ENCODE data around the gene PBX2.
"Not testable (repeated sequence)": the region's sequence is repeated elsewhere in the genome, so short reads cannot be mapped to it uniquely, and the experiment has no call there.

Gene PBX2

DNA sequence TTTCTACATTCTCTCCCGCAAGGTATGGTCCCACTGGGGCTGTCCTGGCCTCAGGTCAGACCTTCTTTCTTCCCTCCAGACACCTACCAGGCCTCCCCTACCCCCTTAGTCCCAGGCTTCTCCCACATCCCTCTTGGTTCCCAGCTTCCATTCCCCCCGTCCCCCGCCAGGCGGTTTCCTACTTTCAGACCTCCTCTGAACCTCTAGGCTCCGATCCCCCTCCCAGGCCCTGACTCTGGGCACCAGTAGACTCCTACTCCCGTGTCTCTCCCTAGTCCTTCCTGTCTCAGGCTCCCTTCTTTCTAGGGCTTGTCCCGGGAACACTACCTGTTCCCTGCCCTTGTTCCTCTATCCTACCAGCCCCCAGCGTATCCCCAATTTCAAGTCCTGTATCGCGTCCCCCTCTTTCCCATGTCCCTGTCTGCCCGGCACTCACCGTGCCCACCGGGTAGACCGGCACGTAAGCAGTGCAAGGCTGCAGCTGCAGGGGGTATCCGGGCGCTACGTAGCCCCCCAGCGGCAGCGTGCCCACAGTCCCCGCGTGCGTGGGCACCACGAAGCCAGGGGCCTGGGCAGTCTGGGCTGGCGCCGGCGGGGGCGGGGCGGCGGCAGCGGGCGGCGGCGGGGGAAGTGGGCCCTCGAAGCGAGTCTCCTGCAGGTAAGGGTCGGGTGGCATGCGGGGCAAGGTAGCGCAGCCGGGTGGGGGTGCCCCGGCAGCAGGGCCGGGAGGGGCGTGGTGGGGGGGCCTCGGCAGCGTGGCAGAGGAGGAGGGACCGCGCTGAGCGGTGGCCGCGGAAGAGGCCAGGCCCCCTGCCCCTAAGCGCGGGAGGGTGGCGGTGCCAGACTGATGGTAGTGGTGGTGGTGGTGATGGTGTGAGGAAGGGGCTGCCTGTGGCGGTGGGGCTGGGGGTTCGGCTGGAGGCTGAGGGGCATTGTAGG, 39.8 kb downstream of the PBX2 start:
- no peak for DNase-seq (ENCODE audit: low spot score)

DNA sequence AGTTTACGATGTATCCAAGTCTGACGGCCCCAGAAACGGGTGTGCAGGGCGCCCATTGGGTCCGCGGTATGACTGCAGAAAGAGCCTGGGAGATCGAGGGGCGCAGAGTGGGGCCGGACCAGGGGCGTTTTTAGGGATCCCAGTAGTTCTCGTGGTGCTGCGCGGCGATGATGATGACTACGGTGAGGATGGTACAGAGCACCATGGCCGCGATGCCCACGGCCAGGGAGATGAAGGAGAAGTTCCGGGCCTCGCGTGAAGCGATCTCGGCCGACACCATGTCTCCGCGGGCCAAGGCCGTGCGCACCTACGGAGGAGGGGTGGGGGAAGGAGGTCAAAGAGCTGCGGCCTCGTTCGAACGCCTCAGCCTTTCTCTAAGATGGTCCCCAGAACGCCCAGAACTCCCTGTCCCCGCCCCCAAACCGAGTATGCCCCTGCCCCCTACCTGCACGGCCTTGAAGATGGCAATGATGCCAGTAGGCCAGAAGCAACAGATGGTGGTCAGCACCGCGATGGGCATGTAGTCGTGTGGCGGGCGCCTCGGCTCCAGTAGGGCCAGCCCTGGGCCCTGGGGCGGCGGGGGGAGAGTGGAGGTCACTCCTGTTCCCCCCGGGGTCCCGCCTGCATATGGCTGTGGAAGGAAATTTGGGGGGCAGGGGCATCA, 40.8 kb downstream of the PBX2 start:
- no peak for DNase-seq (ENCODE audit: low spot score)

DNA sequence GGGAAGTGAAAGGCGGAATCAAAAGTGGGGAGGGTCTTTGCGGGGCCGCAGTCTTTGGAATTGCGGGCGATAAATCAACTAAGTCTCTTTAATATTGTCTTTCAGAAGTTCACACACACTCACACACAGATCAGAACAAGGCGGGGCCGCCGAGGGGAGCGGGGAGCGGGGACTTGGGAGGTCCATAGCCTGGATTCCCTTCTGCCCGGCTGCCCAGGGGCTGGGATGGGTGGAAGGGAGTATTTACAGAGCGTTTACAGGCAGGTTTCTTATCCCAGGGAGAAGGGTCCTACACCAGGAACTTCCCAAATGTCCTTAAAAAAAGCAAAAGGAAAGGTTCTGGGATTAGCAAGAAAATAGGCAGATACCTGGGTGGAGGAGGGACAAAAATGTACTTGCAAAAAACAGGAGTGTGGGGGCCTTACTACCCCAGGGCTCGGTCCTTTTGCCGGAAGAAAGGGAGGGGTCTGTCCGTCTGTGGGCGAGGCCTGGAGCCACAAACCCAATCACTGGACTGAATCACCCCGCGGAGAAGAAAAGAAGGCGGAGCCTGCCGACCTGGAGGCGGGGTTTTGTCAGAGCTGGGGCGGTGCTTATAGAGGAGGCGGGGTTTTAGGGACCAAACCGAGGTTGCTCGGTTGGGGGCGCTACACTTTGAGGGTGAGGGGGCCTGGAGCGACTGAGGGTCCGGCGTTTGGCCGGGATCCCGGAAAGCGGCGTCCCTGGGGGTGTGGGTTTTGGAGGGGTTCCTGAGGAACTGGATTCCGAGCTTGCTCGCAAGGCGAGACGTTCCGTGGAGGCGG, 41.5 kb downstream of the PBX2 start:
- DNase-seq (ENCODE audit: low spot score), result no peak

DNA sequence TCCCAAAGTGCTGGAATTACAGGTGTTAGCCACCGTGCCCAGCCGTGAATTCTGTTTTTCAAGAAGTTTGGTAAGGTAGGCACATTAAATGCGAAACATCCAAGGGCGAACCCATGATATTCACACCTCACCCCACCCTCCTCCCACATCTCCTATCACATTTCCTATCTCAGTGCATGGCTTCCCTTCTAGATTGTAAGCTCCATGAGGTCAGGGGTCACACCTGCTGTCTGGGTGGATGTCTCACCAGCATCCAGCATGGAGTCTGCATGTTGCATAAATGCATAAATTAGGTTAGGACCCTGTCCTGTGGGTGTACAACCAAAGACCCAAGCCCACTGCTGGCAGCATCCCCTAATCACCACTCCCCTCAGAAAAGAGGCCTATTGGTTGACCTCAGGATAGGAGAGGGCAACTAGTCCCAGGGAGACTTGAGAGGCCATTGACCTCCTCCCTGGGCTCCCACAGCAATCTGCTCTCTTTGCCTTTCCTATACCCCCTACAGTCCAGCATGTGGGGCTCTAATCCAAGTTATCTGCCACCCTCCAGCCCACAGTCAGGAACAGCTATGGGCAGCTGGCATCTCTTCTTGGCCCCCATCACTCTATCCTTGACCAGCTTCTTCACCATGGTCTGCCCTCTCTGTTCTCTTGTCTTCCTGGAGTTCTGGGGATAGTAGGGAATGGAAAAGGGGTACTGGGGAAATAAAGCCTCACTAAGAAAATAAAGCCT, 42.4 kb downstream of the PBX2 start:
- DNase-seq (ENCODE audit: low spot score), result no peak

DNA sequence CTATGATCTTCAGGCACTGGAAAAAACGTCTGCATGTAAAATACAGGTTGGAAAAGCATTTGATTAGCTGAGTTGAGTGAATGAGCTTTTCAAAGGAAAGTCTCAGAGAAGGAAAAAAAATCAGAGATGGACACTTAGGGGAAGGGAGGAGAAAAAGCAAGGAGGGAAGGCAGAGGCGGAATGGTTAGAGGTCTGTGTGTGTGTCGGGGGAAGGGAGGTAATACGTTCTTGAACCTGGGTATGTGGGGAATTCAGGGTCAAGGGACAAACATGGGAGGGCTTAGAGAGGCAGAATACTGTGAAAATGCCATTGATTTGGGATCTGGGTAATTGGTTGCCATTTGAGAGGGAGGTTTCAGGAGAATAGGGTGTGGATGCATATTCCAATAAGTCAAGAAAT, 43.3 kb downstream of the PBX2 start:
- DNase-seq (ENCODE audit: low spot score), result no peak

DNA sequence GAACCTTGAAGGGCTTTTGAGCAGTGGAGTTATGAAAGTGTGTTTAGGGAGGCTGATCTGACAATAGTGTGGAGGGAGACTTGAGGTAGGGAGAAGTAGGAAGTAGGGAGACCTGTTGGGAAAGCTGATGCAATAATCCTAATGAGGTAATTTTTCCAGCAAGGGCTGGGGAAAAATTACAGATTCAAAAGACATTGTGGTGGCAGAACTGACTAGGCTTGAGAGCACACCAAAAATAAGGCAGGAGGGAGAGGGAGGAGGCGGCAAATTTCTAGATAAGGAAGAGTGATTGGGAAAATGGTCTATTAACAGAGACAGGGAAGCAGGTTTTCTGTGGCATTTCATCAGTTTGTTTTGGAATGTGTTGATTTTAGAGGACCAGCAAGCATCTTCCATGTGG, 43.7 kb downstream of the PBX2 start:
- DNase-seq (ENCODE audit: low spot score), result peak; percentile 58

DNA sequence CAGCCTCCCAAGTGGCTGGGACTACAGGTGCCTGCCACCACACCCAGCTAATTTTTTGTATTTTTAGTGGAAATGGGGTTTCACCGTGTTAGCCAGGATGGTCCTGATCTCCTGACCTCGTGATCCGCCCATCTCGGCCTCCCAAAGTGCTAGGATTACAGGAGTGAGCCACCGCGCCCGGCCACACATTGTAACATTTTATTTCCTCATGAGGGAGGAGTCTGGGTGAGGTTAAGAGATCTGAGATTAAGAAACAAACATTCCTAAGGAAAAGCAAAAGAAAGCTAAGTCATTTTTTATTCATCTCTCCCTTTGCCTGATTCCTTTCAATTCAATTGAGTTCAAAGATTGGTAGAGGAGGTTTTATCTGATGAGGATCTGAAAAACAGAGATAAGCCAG, 45.8 kb downstream of the PBX2 start:
- not testable (repeated sequence) for DNase-seq (ENCODE audit: low spot score)

DNA sequence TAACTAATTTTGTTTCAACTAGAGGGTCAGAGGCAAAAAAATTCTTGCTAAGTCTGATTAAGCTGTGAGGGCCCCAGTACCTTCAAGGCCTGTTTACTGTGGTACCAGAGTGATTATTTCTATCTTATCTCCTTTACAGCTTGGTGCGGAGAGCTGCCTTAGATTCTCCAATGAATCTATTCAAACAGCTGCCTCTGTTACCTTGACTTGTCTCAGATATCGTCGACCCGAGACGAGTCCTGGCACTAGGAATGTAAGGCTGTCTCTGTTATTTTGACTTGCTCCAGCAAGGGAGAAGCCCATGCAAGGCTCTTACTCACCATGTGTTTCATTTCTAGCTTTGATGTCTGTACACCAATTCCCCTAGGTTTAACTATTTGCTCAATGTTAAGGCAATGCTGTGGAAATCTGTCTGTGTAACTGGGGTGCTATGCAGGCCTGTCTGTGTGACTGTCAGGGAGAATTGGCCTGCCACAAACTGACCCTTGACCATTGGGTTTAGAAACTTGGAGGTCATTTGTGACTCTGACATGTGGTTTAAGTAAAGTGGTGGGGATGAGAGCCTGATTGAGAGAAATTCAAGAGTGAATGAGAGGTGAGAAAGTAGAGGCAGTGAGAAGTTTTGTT, 49.5 kb downstream of the PBX2 start:
- no peak for DNase-seq (ENCODE audit: low spot score)

DNA sequence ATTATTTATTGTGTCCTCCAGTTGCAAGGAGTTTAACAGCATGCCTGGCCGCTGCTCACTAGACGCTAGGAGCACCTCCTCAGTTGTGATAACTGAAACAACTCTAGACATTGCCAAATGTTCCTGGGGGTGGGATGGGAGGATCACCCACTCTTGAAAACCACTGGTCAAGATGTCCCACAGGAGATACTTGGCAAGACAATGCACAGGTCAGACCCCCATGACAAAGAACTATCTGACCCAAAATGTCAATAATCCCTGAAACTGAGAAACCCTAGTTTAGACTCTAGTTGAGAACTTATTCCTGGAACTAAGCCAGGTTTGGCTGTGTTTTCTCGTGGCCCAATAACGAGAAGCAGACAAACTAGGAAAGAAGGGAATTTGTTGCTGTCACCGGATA, 50.4 kb downstream of the PBX2 start:
- no peak for DNase-seq (ENCODE audit: low spot score)

DNA sequence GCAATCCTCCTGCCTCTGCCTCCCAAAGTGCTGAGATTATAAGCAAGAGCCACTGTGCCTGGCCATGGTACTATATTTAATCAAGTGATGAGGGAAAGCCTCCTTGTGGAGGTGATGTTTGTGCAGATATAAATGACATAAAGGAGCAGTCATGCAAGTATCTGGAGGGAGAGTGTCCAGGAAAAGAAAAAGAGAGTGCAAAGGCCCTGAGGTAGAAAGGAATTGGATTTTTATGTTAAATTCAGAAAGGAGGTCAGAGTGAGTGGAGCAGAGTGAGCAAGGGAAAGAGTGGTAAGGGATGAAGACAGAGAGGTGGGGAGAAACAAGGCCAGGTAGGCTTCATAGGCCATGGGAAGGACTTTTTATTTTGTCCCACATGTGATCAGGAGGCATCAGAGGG, 52.5 kb downstream of the PBX2 start:
- no peak for DNase-seq (ENCODE audit: low spot score)

Measured in putamen (tissue), 1 donor.